Lower leg skin (tissue), 3 donors: ENCODE results near the gene RERE.

Source experiments
- CTCF ChIP-seq, 3 donors: fragments of 450-650 bp; IDR thresholded peaks; one replicate each; pipeline ENCODE4 v1.5.1; 2016; ENCODE audit warnings: antibody characterized with exemption in 3 of 3, mild to moderate bottlenecking in 3 of 3, moderate library complexity in 2 of 3
- POLR2A ChIP-seq, 2 donors: fragments of 450-650 bp; IDR thresholded peaks; one replicate each; pipeline ENCODE4 v1.6.1; 2016 to 2017; ENCODE audit warnings: antibody characterized with exemption in 2 of 2, mild to moderate bottlenecking in 1 of 2, moderate library complexity in 1 of 2

- TF ChIP-seq CTCF (IDR thresholded peaks at IDR 0.05), result no peak
- no peak for TF ChIP-seq POLR2A (IDR thresholded peaks at IDR 0.05)
Observed at GRCh38 chr1:8540261-8540941, 277.0 kb downstream of the RERE start.
